ENCODE data around the gene KLHL14.

DNA sequence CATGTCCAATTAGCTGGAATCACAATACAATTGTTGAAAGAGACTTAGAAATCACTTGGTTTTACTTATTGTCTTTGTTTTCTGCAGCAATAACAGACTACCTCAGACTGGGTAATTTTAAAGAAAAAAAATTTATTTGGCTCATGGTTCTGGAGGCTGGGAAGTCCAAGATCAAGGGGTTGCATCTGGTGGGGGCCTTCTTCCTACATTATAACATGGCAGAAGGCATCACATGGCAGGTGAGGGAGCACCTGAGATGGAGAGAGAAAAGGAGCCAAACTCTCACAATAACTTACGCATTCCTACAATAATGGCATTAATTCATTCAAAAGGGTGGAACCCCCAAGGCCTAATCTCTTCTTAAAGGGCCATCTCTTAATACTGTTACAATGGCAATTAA lies 37.5 kb upstream of the KLHL14 start:
- no peak for TF ChIP-seq POLR2A (IDR thresholded peaks at IDR 0.05)
- TF ChIP-seq, protein P1, sequence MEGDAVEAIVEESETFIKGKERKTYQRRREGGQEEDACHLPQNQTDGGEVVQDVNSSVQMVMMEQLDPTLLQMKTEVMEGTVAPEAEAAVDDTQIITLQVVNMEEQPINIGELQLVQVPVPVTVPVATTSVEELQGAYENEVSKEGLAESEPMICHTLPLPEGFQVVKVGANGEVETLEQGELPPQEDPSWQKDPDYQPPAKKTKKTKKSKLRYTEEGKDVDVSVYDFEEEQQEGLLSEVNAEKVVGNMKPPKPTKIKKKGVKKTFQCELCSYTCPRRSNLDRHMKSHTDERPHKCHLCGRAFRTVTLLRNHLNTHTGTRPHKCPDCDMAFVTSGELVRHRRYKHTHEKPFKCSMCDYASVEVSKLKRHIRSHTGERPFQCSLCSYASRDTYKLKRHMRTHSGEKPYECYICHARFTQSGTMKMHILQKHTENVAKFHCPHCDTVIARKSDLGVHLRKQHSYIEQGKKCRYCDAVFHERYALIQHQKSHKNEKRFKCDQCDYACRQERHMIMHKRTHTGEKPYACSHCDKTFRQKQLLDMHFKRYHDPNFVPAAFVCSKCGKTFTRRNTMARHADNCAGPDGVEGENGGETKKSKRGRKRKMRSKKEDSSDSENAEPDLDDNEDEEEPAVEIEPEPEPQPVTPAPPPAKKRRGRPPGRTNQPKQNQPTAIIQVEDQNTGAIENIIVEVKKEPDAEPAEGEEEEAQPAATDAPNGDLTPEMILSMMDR (IDR thresholded peaks at IDR 0.05): no peak

Measured in Peyer's patch (tissue), 4 donors.